Measurements from ENCODE around the gene NGB.

Gene NGB

DNA sequence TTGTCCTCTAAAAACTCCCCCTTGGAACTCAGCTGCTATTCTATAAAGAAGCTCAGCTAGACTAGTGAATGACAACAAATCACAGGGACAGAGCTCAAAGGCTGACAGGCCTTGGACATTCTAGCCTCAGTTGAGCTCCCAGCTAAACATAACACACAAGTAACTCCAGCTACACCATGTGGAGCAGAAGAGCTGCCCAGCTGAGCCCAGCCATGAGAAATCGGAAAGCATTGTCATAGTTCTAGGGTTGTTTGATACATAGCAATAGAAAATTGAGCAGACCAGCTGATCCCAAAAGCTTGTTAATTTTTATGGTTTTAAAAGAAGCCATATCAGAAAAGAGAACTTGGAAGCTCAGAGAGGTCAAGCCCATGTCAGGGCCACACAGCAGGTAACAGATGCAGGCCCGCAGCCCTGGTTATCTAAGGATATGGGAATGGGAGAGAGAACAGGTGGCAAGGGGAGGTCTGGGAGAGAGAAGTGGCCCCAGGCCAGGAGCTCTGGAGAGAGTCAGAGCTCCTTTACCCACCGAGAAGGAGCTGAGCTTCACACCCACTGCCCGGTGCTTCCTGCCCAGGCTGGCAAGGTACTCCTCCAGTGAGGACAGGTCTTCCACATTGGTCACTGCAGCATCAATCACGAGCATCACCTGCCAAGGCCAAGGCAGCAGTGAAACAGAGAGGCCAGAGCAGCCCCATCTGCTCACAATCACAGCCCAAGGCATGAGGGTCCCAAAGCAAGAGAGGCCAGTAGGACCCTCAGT lies 2.9 kb downstream of the NGB start:
- no peak for TF ChIP-seq EZH2 (IDR thresholded peaks at IDR 0.05; ENCODE audit: borderline replicate concordance, low read length)
- no peak for TF ChIP-seq CTCF (IDR thresholded peaks at IDR 0.05; ENCODE audit: low read length)
- H3K9me2 ChIP-seq (ENCODE audit: low read depth, low read length) = no peaks in the 10 kb centered on the region
- no peaks in the 10 kb centered on the region; the same call in 1 of the 2 replicates for H3K36me3 ChIP-seq (ENCODE audit: insufficient read depth, low read length)
- no peak overlapping the region for H3K4me2 ChIP-seq (ENCODE audit: low read length)
- H3K4me1 ChIP-seq (ENCODE audit: insufficient read depth, low read length, severe bottlenecking) = no peaks in the 10 kb centered on the region
- H3K4me3 ChIP-seq (ENCODE audit: low read depth, low read length, poor library complexity, severe bottlenecking) = no peak overlapping the region
- no peak overlapping the region for H3K27ac ChIP-seq (ENCODE audit: low read depth, low read length, poor library complexity, severe bottlenecking)
- no peaks in the 10 kb centered on the region for H3F3A ChIP-seq (ENCODE audit: insufficient read depth, low read length)
- H3K9ac ChIP-seq (ENCODE audit: low read length) = no peak overlapping the region
- no peak overlapping the region for H2AFZ ChIP-seq (ENCODE audit: low read length)
- no peaks in the 10 kb centered on the region for H3K79me2 ChIP-seq (ENCODE audit: insufficient read depth, low read length)
- no peaks in the 10 kb centered on the region for H4K20me1 ChIP-seq (ENCODE audit: insufficient read depth, low read length)
- H3K9me3 ChIP-seq (ENCODE audit: low read length) = no peaks in the 10 kb centered on the region
- peaks cover 9% of the 10 kb centered on the region for H3K27me3 ChIP-seq (ENCODE audit: insufficient read depth, low read length)

DNA sequence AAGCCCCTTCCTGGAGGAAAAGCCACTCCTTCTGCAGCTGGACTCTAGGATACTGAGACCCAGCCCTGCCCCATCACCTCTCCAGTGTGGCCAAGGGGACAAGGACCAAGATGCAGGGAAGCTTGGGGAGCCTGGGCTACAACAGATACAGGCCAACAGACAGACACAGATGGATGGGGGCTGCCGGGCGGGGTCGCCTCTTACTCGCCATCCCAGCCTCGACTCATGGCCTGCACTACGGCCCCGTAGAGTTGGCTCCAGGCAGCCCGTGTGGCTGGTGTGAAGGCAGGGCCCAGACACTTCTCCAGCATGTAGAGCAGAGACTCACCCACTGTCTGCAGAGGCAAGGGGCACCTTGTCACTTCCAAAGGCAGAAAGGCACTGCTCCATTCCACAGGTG lies 4.7 kb downstream of the NGB start:
- Histone ChIP-seq H3K9ac (ENCODE audit: low read length) (no peak overlapping the region), H3K36me3 (ENCODE audit: insufficient read depth, low read length) (no peaks in the 10 kb centered on the region; the same call in 1 of the 2 replicates), H3K27ac (ENCODE audit: low read depth, low read length, poor library complexity, severe bottlenecking) (no peak overlapping the region), H3K4me2 (ENCODE audit: low read length) (no peak overlapping the region), H4K20me1 (ENCODE audit: insufficient read depth, low read length) (no peaks in the 10 kb centered on the region), H3K4me3 (ENCODE audit: low read depth, low read length, poor library complexity, severe bottlenecking) (no peak overlapping the region), H3K9me3 (ENCODE audit: low read length) (no peaks in the 10 kb centered on the region), H3F3A (ENCODE audit: insufficient read depth, low read length) (no peaks in the 10 kb centered on the region), H3K4me1 (ENCODE audit: insufficient read depth, low read length, severe bottlenecking) (no peaks in the 10 kb centered on the region), H3K9me2 (ENCODE audit: low read depth, low read length) (no peaks in the 10 kb centered on the region), H3K79me2 (ENCODE audit: insufficient read depth, low read length) (no peaks in the 10 kb centered on the region), H2AFZ (ENCODE audit: low read length) (no peak overlapping the region), H3K27me3 (ENCODE audit: insufficient read depth, low read length) (peaks cover 4% of the 10 kb centered on the region)
- TF ChIP-seq EZH2 (IDR thresholded peaks at IDR 0.05; ENCODE audit: borderline replicate concordance, low read length) (no peak), CTCF (IDR thresholded peaks at IDR 0.05; ENCODE audit: low read length) (no peak)

DNA sequence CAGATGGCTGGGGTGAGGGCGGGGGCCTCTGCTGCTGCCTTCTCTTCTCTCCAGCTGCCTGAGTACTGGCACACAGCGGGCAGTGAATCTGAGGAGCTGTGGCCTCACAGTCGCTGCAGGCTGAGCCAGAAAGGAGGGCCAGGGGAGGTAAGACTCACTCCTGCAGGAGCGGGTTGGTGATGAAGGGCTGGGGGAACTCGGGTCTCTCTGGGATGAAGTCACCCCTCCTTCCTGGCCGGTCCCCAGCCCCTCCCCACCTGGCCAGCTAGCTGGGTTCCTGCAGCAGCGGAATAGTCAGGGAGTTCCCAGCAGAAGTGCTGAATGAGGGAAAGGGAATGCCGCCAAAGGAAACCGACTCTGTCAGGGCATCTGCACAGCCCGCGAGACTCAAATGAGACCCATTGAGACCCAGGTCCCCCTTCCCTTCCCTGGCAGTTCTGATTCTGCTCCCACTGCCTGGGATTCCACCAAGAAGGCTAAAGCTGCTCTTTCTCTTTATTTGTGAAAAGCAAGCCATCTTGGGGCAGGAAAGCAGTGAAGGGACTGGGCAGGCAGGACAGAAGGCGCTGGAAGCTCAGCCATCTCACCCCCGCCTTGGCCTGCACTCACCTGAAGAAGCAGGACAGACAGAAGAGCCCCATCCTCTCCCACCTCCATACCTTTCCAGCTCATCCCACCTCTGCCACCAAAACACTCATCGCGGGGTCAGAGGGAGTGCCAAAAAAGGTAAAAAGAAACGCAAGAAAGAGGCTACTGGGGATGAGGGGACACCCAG lies 5.3 kb downstream of the NGB start:
- Histone ChIP-seq H3F3A (ENCODE audit: insufficient read depth, low read length) (no peaks in the 10 kb centered on the region), H3K79me2 (ENCODE audit: insufficient read depth, low read length) (no peaks in the 10 kb centered on the region), H3K27ac (ENCODE audit: low read depth, low read length, poor library complexity, severe bottlenecking) (no peak overlapping the region), H3K36me3 (ENCODE audit: insufficient read depth, low read length) (no peaks in the 10 kb centered on the region; the same call in 1 of the 2 replicates), H3K4me2 (ENCODE audit: low read length) (no peak overlapping the region), H3K4me3 (ENCODE audit: low read depth, low read length, poor library complexity, severe bottlenecking) (no peak overlapping the region), H4K20me1 (ENCODE audit: insufficient read depth, low read length) (no peaks in the 10 kb centered on the region), H3K9me2 (ENCODE audit: low read depth, low read length) (no peaks in the 10 kb centered on the region), H3K4me1 (ENCODE audit: insufficient read depth, low read length, severe bottlenecking) (no peaks in the 10 kb centered on the region), H3K9ac (ENCODE audit: low read length) (no peak overlapping the region), H3K9me3 (ENCODE audit: low read length) (no peaks in the 10 kb centered on the region), H3K27me3 (ENCODE audit: insufficient read depth, low read length) (peaks cover 4% of the 10 kb centered on the region), H2AFZ (ENCODE audit: low read length) (no peak overlapping the region)
- TF ChIP-seq CTCF (IDR thresholded peaks at IDR 0.05; ENCODE audit: low read length) = no peak
- TF ChIP-seq EZH2 (IDR thresholded peaks at IDR 0.05; ENCODE audit: borderline replicate concordance, low read length) = no peak
